Stimulated activated CD8-positive, alpha-beta memory T cell treated with anti-CD3 and anti-CD28 coated beads, Interleukin-7, amount 100 ng/mL, for 24 hours (primary cell): ENCODE measurements around the gene AGRN.
"Not testable (repeated sequence)": the region's sequence is repeated elsewhere in the genome, so short reads cannot be mapped to it uniquely, and the experiment has no call there.

Source experiments
- DNase-seq: peaks from one replicate; pipeline ENCODE4 v3.0.0-alpha.2; 2020; ENCODE audit warnings: low read depth

The AGRN gene

DNA sequence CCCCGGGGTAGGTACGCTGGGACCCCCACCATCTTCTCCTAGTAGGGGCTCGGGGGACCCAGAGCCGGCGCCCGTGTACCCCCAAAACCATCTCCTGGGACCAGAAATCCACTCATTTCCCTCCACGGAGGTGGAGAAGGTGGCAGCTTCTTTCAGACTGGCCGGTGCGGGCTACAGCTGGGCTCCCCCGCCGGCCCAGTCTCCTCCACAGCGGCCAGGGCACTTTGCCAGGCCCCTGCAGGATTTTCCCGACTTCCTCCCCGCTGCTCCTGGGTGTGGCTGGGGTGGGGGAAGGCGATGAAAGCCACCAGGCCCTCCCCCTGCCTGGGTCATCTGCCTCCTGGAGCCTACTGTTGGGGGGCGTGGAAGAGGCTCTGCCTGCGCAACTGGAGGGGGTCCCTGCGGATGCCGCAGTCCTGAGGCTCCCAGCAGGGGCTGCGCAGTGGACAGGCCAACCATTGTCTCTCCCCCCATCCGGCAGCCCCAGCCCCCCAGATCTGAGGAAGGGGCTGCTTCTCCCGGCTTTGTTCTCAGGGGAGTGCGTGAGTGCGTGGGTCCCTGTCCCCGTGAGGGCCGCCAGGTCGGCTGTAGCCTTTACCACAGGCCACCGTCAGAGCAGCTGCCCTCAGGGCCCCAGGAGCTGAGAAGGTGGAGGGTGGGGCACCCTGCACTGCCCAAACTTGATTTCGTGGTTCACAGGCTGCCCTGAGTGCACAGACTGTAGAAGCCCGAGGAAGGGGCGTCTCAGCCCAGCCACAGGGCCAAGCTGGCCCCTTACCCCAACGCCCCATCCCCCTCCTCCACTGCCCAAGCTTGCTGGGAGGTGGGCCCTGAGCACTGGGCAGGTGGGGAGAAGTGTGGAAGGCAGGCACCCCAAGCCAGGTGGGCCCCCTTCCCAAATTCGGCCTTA is 1.3 kb downstream of the AGRN start:
- DNase-seq: no peak

DNA sequence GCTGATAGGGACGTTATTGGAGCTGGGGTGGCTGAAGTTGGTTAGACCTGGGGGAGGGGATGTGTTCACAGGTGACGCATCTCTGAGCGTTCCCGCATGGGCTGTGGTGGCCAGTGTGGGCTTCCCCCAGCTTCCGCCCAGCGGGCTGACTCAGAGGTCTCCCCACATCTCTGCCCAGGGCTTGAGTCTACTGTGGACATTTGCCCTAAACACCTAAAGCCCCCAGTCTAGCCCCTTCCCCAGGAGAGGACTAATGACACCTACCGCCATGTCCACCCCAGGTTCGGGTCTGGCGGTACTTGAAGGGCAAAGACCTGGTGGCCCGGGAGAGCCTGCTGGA is 2.0 kb downstream of the AGRN start:
- no peak for DNase-seq

DNA sequence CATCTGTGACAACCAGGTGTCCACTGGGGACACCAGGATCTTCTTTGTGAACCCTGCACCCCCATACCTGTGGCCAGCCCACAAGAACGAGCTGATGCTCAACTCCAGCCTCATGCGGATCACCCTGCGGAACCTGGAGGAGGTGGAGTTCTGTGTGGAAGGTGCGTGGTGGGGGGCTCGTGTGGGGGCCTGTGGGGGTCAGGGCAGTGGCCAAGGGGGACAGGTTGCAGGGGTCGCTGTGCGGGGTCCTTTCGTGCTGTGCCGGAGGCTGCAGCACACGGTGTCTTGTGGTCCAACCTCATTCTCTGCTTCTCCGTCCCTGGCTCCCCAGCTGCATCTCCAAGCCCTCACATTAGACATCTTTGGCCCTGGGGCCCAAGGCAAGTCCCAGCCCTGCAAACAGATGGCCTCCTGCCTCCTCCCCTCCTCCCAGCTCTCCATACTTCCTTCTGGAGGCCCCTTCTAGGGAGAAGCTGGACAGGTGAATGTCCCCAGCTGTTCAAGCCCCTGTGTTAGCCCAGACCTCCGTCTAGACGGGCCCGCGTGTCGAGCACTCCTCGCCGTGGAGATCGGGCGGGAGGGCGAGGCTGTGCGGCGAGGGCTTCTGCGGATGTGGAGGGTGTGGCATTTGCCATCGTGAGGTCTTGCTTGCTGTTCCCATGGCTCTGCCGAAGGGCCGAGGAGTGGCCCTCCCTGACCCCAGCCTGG is 2.5 kb downstream of the AGRN start:
- DNase-seq: no peak

DNA sequence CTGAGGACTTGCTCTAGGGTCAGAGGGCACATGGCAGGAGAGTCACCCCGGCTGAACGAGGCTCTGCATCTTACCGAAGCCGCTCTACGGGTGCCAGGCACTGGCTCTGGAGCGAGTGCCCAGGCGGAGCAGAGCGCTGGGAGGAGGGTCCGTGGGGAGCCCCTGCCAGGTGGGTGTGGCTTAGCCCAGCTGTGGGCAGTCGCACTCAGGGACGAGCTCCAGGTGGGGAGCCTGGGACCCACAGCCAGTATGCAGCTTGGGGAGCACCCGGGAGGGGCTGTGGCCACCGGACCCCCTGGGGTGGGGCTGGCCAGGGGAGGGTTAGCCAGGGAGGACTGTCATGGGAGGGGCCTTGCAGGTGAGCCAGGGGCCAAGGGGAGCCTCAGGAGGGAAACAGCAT is 3.8 kb downstream of the AGRN start:
- no peak for DNase-seq

DNA sequence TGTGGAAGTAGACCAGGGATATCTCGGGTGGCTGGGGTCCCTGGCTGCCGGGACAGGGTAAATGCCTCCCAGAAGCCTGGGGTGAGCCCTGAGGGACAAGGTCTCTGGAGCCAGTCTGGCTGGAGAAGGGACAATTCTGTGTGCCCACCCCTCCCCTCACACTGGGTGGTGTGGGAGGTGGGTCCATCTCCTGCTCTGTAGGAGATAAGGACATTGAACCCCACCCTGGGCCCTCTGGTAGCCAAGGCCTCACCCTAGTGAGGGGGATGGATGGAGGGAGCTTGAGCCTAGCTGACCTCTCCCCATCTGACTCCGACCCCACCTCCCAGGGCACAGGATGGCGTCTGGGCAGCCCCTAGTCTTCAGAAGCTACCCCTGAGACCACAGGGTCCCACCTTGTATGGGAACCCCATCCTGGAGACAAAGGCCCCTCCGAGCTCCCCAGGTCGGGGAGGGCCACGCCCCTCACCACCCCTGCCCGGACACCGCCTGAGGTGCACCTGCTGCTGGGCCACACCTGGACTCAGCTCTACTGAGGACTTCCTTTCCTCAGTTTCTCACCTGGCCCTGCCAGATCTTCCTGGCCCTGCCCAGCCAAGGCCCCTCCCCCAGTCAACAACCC is 4.3 kb downstream of the AGRN start:
- no peak for DNase-seq

- DNase-seq: no peak
Measured at GRCh38 chr1:1024771-1025699, 5.1 kb downstream of the AGRN start.

DNA sequence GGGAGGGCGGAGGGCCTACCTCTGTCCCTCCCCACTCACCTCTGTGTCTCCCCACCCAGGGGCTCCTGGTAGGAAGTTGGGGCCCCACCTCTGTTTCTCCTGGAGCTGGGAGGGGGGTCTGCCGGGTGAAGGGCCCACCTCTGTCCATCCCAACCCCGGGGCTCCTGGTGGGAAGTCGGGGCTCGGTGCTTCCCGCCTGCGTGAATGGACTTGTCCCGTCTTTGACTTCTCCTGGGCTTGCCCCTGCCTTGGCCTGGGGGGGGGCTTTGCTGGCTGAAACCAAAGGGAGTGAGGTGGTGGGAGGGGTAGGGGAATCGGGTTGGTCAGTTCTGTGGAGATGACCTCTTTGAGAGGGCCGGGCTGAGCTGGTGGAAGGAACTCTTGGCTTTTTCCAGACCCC is 5.8 kb downstream of the AGRN start:
- no peak for DNase-seq

- no peak for DNase-seq
Measured at GRCh38 chr1:1026599-1027413, 6.9 kb downstream of the AGRN start.

DNA sequence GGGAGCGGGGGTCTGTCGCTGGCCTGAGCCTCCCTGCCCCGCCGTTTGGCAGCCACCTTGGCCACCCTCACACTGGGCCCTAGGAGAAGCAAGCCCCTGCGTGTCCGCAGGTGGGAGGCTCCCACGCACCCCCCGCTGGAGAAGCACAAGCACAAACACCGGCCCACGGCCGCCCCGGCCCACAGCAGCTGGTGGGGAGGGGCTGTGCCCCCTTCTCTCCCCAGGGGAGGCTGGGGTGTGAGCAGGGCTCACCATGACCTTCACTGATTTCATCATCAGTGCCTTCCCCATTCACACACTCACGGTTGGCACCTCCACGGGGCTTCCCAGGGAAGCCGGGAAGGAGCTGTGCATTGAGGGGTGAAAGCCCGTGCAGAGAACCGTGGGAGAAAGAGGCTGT is 7.9 kb downstream of the AGRN start:
- DNase-seq: no peak

DNA sequence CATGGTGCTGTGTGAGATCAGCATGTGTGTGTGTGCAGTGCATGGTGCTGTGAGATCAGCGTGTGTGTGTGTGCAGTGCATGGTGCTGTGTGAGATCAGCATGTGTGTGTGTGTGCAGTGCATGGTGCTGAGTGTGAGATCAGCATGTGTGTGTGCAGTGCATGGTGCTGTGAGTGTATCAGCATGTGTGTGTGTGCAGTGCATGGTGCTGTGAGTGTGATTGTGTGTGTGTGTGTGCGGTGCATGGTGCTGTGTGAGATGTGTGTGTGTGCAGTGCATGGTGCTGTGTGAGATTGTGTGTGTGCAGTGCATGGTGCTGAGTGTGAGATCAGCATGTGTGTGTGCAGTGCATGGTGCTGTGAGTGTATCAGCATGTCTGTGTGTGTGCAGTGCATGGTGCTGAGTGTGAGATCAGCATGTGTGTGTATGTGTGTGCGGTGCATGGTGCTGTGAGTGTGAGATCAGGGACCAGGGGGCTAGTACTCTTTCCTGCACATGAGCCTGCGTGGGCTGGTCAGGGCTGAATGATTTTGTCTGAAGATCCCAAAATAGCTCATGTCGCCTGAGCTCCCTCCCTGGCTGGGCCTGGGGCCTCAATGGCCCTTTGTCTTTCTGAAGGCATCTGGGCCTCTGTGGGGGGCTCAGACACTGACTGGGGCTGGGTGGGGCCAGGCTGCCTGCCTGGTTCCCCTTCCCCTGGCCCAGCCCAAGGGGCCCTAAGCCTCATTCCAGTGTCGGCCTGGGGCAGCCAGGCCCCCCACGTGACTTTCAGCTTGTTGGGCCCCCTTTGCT is 11.1 kb downstream of the AGRN start:
- DNase-seq: not testable (repeated sequence)

DNA sequence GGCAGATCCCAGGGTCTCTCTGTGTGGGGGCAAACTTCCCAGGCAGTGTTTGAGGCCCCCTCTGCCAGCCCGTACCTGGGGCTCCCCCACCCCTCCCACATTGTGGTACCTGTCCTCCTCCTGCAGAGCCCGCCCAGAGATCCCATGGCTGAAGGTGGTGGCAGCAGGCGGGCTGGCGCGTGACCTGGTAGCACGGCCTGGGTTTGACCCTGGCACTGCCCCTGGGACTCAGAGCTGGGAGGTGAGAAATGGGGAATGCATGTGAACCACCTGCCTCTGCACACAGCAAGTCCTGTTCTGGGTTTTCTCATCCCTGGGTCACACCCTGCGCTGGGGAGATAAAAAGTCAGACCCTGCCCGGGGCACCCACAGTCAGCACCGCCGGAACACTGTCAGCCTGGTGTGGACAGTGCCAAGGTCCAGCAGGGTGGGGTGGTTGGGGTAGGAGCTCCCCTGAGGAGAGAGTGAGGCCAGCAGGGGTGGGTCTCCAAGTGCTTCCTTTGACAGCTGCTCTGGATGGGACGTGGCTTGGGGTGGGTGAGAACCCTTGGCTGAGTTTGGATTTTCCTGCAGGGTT is 11.8 kb downstream of the AGRN start:
- no peak for DNase-seq

GRCh38 chr1:1032424-1032823 is 12.5 kb downstream of the AGRN start:
- no peak for DNase-seq

DNA sequence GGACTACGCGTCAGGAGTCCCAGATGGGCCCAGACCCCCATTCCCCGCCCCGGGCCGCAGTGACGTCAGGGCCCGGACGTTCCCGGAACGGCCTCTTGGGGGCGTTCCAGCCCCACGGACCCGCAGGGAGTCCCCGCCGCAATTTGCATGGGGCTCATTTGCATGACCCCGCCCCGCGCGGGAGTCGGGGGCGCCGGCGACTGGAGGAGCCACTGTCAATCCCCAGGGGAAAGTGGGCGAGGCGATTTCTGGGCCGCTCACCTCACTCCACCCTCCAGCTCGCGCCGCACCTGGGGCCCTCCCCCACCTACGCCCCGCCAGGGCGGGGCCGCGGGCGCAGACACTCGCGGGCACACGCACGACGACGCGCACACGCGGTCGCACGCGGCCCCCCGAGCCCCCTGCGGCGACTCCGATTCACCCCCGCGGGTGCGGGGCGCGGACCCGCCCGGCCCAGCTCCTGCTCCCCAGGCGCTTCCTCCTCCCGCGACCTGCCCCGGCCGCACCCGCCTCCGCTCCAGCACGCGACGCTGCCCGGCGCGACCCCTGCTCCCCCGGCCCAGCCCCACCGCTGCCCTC is 13.2 kb downstream of the AGRN start:
- peak; percentile 71 for DNase-seq

DNA sequence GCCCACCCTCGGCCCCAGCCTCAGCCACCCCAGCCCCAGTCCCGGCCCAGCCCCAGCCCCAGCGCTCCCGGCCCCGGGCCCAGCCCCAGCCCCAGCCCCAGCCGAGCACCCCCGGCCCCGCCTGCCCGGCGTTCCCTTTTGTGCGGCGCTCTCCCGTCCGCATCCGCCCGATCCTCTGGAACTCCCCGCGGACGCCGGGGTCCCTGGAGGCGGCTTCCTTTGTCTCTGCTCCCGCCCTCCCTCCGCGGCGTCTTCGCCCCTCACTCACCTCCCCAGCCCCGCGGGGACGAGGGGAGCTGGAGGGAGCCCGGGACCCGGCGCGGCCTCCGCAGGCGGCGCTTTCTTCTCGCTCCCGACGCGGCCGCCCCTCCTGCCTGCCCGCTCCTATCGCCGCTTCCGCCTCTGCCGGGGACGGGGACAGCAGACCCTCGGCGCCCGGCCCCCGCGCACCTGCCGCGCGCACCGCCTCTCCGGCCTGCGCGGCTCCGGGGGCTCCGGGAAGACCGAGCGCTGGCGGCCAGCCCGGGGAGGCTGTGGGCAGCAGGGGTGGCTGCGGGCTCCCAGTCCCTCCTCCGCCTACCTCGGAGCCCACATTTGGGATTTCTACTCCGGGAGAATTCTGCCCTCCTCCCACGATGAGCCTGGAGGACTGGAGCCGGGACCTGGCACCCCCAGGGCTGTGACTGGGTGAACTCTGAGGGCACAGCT is 14.0 kb downstream of the AGRN start:
- no peak for DNase-seq

- no peak for DNase-seq
Measured at GRCh38 chr1:1034439-1034781, 14.5 kb downstream of the AGRN start.

DNA sequence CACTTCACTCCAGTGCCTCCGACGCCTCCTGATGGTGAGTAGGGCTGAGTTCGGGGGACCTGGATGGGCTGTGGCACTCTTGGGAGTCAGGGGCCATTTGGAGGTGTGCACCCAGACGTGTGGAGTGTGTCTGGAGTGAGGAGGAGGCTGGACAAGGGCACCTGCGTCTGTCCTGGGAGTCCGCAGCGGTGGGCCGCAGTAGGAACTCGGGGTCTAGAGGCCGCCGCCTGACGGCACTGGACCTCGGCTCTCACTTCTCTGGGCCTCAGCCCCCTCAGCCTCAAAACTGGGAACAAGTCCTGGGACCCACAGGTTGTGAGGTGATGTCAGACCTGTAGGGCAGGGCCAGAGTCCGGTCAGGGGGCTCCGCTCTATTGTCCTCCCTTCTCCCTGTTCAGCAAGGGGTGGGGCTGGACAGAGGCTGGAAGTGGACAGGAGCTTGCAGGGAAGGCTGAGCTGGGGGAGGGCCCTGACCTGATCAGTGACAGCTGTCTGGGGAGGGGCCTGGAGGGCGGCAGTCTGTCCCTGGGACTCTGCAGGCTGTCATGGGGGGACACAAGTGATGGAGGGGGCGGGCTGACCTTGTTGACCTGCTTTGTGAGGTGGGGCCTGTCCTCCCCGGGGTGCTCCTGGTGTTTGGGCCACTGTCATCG is 15.5 kb downstream of the AGRN start:
- DNase-seq: no peak

- DNase-seq: no peak
Measured at GRCh38 chr1:1037366-1038327, 17.7 kb downstream of the AGRN start.
